Liver (tissue), 9 donors: ENCODE measurements around the gene AATK. TPM values are rescaled to one million over a fixed set of nuclear protein-coding genes. Genes with fewer than 3 reads are reported as not detected.

Experiments
- DNase-seq: peaks from one replicate; pipeline ENCODE4 v3.0.0-alpha.2; 2017; ENCODE audit warnings: low spot score
- H3K27ac ChIP-seq, 2 donors: one replicate each; pipeline ENCODE4 v1.7.0; 2013; ENCODE audit warnings: inconsistent platforms in 2 of 2, low read length in 2 of 2, control low read depth in 1 of 2, low read depth in 1 of 2, mild to moderate bottlenecking in 1 of 2
- H3K27me3 ChIP-seq, 4 donors: one replicate each; pipeline versions ENCODE4 v1.6.1 to v1.7.0; 2013; ENCODE audit warnings: low read length in 3 of 4, inconsistent platforms in 1 of 4, mild to moderate bottlenecking in 1 of 4, moderate library complexity in 1 of 4; ENCODE audit not compliant: control insufficient read depth in 4 of 4, insufficient read depth in 4 of 4
- H3K36me3 ChIP-seq, 4 donors: one replicate each; pipeline versions ENCODE4 v1.6.1 to v1.7.0; 2013; ENCODE audit warnings: low read length in 3 of 4, mild to moderate bottlenecking in 3 of 4, low read depth in 1 of 4, moderate library complexity in 1 of 4; ENCODE audit not compliant: control insufficient read depth in 4 of 4, insufficient read depth in 3 of 4
- H3K4me1 ChIP-seq, 4 donors: one replicate each; pipeline versions ENCODE4 v1.6.1 to v1.7.0; 2013; ENCODE audit warnings: low read length in 3 of 4, mild to moderate bottlenecking in 3 of 4, moderate library complexity in 1 of 4; ENCODE audit not compliant: control insufficient read depth in 4 of 4, insufficient read depth in 4 of 4
- H3K4me3 ChIP-seq, 3 donors: one replicate each; pipeline versions ENCODE4 v1.6.1 to v1.7.0; 2013; ENCODE audit warnings: low read length in 3 of 3, control low read depth in 1 of 3, low read depth in 1 of 3, mild to moderate bottlenecking in 1 of 3
- H3K9ac ChIP-seq, 2 donors: one replicate each; pipeline ENCODE4 v1.7.0; 2013; ENCODE audit warnings: low read length in 2 of 2, mild to moderate bottlenecking in 2 of 2, moderate library complexity in 2 of 2, control low read depth in 1 of 2, low read depth in 1 of 2
- H3K9me3 ChIP-seq, 4 donors: one replicate each; pipeline versions ENCODE4 v1.6.1 to v1.7.0; 2013; ENCODE audit warnings: low read length in 3 of 4; ENCODE audit not compliant: control insufficient read depth in 4 of 4
- FOXA2 ChIP-seq: IDR thresholded peaks from 2 replicates; pipeline ENCODE4 v1.6.1; 2016; ENCODE audit warnings: antibody characterized with exemption
- HNF4G ChIP-seq: IDR thresholded peaks from 2 replicates; pipeline ENCODE4 v1.6.1; 2016; ENCODE audit warnings: antibody characterized with exemption
- JUND ChIP-seq, 2 donors: IDR thresholded peaks; 2 replicates each; pipeline ENCODE4 v1.6.1; 2016; ENCODE audit warnings: antibody characterized with exemption in 2 of 2
- RAD21 ChIP-seq, 2 donors: IDR thresholded peaks; 2 replicates each; pipeline ENCODE4 v1.6.1; 2016; ENCODE audit warnings: antibody characterized with exemption in 2 of 2, mild to moderate bottlenecking in 2 of 2
- RXRA ChIP-seq, 2 donors: IDR thresholded peaks; 2 replicates each; pipeline ENCODE4 v1.6.1; 2017 to 2018; ENCODE audit warnings: antibody characterized with exemption in 2 of 2, mild to moderate bottlenecking in 1 of 2
- WGBS: extraction: QIAGEN DNeasy Blood & Tissue Kit; methylation state at CpG from one replicate; pipeline ENCODE4 v1.1.7; 2013; 5-methylcytosine and 5-hydroxymethylcytosine counted together
- polyA plus RNA-seq, 2 donors: library from polyadenylated mRNA; stranded (reverse) in 1 of 2; unstranded in 1 of 2; fragments of 200-250 nt in 1 of 2; fragments of >200 nt in 1 of 2; fragmentation: Nextera tagmentation in 1 of 2; extraction: Ambion mirVana in 1 of 2; gene quantifications; one replicate each; pipeline versions ENCODE4 v1.2.1 to v1.2.3, GENCODE V29; 2013 to 2015
- total RNA-seq, 2 donors: library from RNA; depleted of rRNA; stranded (reverse); fragments of >200 nt; gene quantifications; one replicate each; pipeline ENCODE4 v1.2.3, GENCODE V29; 2014
- TF ChIP-seq, protein P1 (sequence below): IDR thresholded peaks from 2 replicates; pipeline ENCODE4 v1.6.1; 2016; ENCODE audit warnings: antibody characterized with exemption
- TF ChIP-seq, protein P2 (sequence below): IDR thresholded peaks from 2 replicates; pipeline ENCODE4 v1.6.1; 2016; ENCODE audit warnings: antibody characterized with exemption
- TF ChIP-seq, protein P3 (sequence below): IDR thresholded peaks from 2 replicates; pipeline ENCODE4 v1.6.1; 2016; ENCODE audit warnings: antibody characterized with exemption, mild to moderate bottlenecking
- TF ChIP-seq, protein P4 (sequence below): fragments of 150-350 bp; IDR thresholded peaks from 2 replicates; pipeline ENCODE4 v1.5.1; 2017; ENCODE audit warnings: improper control_type of control experiment, low read depth, low read length; ENCODE audit not compliant: missing input control
- donor health status: healthy.
- donor health status: healthy.
- donor health status: healthy.
- donor health status: healthy.
- donor health status: healthy.

The AATK gene
- total and polyA plus RNA-seq, 4 donors, result 0.24 to 2.3 (median 0.62) TPM

DNA sequence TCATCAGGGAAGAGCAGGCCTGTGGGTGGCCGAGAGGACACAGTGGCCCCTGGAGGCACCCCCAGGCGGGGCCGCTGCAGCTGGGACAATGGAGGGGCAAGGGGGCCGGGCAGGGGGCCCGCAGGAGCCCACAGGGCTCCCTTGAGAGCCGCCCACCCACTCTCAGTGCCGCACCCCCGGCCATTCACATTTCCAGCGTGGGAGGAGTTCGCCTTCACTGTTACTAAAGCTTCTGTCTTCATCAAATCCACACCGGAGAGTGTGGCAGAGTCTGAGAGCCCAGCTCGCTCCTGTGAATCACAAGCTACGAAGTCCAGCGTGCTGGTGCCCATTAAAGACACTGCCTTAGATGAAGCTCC lies 21.6 kb downstream of the AATK start (continued):
- TF ChIP-seq JUND (IDR thresholded peaks at IDR 0.05) (no peak), RAD21 (IDR thresholded peaks at IDR 0.05) (no peak), HNF4G (no peak)
- TF ChIP-seq, protein P1, sequence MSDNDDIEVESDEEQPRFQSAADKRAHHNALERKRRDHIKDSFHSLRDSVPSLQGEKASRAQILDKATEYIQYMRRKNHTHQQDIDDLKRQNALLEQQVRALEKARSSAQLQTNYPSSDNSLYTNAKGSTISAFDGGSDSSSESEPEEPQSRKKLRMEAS, result no peak
- TF ChIP-seq, protein P2, sequence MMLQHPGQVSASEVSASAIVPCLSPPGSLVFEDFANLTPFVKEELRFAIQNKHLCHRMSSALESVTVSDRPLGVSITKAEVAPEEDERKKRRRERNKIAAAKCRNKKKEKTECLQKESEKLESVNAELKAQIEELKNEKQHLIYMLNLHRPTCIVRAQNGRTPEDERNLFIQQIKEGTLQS, result no peak

DNA sequence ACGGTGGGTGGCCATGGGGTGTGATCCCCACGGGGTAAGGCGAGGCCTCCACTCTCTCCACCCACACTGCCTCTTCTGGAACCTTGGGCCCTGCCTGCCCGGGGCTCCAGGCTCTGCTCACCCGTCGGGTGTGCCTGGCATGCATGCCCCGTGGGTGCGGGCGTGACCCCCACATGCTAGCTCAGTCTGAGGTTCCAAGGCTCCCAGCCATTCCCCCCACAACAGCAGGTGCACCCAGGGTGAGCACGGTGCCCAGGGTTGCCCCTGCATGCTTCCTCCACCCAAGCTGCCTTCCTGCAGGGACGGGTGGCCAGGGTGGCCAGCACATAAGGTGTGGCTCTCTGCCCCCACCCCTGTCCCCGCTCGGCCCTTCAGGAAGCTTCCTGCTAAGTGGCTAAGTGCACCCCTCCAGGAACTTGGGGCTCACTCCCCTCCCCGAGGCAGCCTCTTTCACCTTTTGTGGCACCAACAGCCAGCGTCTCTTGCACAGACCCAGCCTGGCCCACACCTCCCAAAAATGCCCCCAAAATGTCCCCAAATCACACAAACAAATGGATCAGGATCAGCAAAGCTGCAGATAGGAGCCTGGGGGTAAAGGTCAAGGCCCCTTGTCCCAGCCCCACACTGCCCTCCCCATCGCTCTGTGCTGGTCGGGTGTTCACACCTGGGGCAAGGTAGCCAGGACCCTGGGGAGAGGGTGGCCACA lies 22.2 kb downstream of the AATK start:
- 89% methylated on average over 17 of the region's 17 CpGs for WGBS
- TF ChIP-seq FOXA2, result no peak
- TF ChIP-seq, protein P3, sequence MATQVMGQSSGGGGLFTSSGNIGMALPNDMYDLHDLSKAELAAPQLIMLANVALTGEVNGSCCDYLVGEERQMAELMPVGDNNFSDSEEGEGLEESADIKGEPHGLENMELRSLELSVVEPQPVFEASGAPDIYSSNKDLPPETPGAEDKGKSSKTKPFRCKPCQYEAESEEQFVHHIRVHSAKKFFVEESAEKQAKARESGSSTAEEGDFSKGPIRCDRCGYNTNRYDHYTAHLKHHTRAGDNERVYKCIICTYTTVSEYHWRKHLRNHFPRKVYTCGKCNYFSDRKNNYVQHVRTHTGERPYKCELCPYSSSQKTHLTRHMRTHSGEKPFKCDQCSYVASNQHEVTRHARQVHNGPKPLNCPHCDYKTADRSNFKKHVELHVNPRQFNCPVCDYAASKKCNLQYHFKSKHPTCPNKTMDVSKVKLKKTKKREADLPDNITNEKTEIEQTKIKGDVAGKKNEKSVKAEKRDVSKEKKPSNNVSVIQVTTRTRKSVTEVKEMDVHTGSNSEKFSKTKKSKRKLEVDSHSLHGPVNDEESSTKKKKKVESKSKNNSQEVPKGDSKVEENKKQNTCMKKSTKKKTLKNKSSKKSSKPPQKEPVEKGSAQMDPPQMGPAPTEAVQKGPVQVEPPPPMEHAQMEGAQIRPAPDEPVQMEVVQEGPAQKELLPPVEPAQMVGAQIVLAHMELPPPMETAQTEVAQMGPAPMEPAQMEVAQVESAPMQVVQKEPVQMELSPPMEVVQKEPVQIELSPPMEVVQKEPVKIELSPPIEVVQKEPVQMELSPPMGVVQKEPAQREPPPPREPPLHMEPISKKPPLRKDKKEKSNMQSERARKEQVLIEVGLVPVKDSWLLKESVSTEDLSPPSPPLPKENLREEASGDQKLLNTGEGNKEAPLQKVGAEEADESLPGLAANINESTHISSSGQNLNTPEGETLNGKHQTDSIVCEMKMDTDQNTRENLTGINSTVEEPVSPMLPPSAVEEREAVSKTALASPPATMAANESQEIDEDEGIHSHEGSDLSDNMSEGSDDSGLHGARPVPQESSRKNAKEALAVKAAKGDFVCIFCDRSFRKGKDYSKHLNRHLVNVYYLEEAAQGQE, result no peak
- Histone ChIP-seq H3K4me3 (no peak overlapping the region), H3K9ac (no peak overlapping the region), H3K27ac (no peak overlapping the region), H3K36me3 (no peaks in the 10 kb centered on the region), H3K4me1 (no peaks in the 10 kb centered on the region), H3K27me3 (no peaks in the 10 kb centered on the region), H3K9me3 (no peaks in the 10 kb centered on the region)
- no peak for DNase-seq

DNA sequence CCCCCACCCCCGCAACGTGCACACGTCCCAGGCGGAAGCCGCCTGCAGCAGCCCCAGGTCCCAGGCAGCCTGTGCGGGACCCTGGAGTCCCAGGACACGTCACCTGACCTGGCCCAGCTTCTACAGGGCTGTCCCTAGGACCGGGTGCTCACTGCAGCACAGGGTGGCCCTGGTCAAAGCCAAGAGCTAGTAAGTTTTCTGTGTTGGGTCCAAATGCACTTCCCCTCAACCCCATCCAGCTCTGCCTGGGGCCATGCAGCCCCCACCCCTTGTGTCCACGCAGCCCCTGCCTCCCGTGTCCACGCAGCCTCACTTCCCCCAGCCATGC lies 22.9 kb downstream of the AATK start:
- Histone ChIP-seq H3K9me3 (no peaks in the 10 kb centered on the region), H3K4me1 (no peaks in the 10 kb centered on the region), H3K4me3 (no peak overlapping the region), H3K9ac (no peak overlapping the region), H3K36me3 (no peaks in the 10 kb centered on the region), H3K27me3 (no peaks in the 10 kb centered on the region), H3K27ac (no peak overlapping the region)
- no peak for TF ChIP-seq RAD21 (IDR thresholded peaks at IDR 0.05)
- 81% methylated on average over 11 of the region's 11 CpGs for WGBS
- no peak for DNase-seq

DNA sequence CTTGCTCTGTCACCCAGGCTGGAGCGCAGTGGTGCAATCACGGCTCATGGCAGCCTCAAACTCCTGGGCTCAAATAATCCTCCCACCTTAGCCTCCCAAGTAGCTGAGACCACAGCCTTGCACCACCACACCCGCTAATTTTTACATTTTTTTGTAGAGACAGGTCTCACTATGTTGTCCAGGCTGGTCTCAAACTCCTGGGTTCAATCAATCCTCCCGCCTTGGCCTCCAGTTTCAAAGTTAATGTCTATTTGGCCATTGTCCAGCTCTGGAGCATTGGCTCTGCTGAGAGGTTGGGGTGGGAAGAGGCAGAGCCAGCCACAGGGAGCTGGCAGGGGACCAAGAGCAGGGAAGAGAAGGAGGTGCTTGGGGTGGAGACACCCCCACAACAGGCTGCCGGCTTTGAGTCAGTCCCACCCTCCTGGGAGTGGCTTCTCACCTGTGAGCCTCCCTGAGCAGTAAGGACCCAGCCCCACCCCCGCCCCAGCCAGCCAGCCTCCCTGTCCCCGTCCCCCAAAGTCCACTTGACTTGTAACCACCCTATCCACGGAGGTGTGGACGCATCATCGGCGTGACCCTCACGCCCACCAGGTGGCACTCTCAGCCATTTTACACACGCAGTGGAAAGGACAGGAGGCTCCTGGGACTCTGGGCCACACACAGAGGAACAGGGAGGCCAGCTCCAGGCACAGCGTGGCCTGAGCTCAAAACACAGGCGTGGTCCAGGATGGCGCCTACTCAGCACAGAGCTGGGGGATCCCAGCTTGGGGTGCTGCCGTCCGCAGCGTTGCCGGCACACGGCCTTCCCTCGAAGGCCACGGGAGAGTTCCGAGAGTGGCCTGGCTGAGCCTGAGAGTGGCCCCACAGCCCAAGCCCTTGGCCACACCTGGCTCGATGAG lies 23.5 kb downstream of the AATK start:
- no peaks in the 10 kb centered on the region for H3K9me3 ChIP-seq
- no peaks in the 10 kb centered on the region for H3K36me3 ChIP-seq
- no peak overlapping the region for H3K27ac ChIP-seq
- no peak overlapping the region for H3K9ac ChIP-seq
- peak; percentile 77 for DNase-seq
- no peaks in the 10 kb centered on the region for H3K27me3 ChIP-seq
- 45% methylated on average over 25 of the region's 25 CpGs for WGBS
- no peak overlapping the region for H3K4me3 ChIP-seq
- TF ChIP-seq RXRA (IDR thresholded peaks at IDR 0.05) (no peak), RAD21 (IDR thresholded peaks at IDR 0.05) (peak in 1 of 2 donors; percentile 85)
- TF ChIP-seq, protein P4, sequence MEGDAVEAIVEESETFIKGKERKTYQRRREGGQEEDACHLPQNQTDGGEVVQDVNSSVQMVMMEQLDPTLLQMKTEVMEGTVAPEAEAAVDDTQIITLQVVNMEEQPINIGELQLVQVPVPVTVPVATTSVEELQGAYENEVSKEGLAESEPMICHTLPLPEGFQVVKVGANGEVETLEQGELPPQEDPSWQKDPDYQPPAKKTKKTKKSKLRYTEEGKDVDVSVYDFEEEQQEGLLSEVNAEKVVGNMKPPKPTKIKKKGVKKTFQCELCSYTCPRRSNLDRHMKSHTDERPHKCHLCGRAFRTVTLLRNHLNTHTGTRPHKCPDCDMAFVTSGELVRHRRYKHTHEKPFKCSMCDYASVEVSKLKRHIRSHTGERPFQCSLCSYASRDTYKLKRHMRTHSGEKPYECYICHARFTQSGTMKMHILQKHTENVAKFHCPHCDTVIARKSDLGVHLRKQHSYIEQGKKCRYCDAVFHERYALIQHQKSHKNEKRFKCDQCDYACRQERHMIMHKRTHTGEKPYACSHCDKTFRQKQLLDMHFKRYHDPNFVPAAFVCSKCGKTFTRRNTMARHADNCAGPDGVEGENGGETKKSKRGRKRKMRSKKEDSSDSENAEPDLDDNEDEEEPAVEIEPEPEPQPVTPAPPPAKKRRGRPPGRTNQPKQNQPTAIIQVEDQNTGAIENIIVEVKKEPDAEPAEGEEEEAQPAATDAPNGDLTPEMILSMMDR, result peak; percentile 73
- no peaks in the 10 kb centered on the region for H3K4me1 ChIP-seq
